AG08395 (cell line): ENCODE measurements around the gene SMAD6.

Source experiments
- DNase-seq: peaks from one replicate; pipeline ENCODE4 v3.0.0; 2012; ENCODE audit warnings: mixed read lengths, low spot score

SMAD6 gene

DNA sequence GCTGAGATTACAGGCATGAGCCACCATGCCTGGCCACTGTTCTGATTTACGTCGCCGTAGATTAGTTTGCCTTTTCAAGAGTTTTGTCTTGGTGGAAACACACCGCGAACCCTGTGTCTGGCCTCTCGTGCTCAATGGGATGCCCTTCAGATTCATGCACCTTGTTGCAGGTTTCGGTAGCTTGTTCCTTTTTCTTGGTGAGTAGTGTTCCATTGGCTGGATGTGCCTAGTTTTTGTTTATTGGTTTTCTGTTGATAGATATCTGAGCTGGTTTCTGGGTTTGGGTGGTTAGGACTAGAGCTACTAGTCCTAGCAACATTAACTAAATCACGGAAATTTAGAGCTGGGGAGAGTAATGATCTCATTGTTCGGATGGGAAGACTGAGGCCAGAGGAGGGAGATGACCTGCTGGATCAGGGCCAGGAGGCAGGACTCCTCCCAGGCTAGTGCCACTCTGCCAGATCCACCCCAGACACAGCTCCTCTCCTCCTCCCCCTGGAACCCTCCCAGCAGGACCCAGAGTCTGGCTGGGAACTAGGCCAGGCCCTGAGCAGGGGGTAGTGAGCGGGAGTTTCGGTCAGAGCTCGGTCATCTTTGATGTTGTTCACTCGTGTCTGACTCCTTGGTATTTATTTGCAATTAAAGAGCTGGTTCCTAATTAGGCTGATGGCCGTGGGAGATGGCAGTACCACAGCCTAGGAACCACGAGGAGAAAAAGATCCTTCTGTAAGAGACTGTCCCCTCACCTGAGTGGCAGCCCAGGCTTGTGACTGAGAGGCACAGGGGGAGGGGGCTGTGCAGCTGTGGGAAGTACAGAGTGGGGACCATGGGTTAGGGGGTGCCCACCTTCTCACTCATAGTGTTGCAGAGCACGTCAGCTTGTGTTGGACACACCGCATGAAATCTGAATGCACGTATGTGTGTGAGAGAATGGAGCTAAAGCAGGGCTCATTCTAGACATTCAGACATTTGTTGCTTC is 73.4 kb downstream of the SMAD6 start:
- DNase-seq = peak; percentile 46

DNA sequence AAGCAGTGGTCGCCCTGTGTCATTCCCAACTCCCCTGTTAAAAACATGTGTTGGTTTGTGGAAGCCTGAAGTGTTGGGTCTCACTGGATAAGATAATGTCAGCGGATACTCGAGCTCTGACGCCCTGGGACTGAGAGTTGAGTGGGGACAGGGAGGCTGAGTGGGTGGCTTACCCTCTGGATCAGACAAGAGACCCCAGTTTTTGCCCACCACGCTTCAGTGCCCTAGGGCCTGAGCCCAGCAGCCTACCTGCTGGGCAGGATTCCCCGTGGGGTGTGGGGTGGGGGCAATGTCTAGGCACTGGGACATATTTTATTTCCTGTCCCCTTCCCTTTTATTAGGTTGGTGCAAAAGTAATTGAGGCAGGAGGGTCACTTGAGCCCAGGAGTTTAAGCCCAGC is 75.0 kb downstream of the SMAD6 start:
- DNase-seq = no peak

DNA sequence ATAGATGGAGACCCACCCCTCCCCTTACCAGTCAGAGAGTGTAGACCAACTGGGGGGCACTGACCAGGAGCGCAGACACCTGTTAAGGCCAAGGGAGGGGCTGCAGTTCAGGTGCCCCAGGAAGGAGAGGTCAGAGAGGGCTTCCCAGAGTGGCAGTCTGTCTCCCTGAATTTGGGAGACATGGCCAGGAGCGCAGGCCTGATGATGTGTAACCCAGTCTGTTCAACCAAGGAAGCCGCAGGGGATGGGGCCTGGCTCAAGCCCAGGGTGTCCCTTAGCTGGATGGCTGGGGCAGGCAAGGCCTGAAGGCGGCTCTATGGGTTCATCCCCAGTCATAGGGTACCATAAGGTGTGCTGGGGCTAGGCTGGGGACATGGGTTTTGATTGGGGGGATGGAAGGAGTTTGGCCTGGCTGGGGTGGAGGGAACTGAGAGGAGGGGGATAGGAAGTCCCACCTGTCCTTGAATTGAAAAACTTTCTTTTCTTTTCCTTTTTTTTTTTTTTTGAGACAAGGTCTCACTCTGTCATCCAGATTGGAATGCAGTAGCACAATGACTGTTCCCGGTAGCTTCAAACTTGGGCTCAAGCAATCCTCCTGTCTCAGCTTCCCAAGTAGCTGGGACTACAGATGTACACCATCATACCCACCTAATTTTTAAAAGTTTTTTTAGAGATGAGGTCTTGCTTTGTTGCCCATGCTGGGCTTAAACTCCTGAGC is 75.7 kb downstream of the SMAD6 start:
- DNase-seq = no peak

DNA sequence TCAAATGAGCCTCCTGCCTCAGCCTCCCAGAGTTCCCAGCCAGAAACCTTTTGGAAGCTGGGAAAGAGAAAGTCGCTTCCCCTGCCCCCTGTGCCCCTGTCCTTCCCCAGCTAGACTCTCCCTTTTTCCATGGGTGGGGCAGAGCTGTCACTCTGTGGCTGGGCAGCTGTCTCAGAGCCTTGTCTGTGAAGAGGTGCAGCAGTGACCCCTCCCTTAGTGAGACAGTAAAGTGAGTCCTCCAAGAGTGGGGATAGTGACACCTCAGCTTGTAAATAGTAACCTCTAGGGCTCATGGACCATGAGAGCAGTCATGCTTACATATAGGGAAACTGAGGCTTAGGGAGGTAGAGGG is 76.3 kb downstream of the SMAD6 start:
- DNase-seq = no peak

- no peak for DNase-seq
These were observed 76.7 kb downstream of the SMAD6 start for GRCh38 chr15:66778716-66779115.

DNA sequence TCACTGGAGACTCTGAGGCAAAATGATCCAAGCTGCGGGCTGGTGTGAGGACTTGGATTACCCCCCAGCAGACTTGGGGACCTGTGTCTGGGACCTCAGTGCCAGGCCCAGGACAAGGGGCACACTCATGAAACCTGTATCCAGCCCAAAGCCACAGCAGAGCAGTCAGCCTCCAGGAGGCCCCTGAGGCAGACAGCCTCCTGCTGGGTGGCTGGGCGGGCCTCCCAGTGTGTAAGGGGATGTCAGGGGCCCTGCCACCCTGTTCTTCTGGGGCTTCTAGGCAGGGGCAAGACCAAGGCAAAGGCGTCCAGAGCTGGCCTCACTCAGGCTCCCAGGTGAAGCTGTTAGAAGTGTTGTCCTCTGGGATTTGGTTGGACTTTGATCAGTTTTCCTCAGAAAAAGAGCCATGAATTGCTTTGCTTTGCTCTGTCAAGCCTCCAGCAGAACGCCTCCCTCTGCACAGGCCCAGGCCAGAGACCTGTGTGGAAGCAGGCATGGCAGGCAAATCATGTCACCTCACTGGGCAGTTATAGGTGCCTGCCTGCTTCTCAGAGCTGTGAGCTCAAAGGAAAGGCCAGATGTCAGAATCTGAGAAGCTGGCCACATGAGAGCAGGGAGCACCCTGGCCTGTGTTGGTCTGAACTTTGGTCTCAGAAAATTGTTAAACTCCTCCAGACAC is 77.4 kb downstream of the SMAD6 start:
- no peak for DNase-seq

- DNase-seq = peak; percentile 91
These were observed 78.3 kb downstream of the SMAD6 start for GRCh38 chr15:66780172-66780972.

DNA sequence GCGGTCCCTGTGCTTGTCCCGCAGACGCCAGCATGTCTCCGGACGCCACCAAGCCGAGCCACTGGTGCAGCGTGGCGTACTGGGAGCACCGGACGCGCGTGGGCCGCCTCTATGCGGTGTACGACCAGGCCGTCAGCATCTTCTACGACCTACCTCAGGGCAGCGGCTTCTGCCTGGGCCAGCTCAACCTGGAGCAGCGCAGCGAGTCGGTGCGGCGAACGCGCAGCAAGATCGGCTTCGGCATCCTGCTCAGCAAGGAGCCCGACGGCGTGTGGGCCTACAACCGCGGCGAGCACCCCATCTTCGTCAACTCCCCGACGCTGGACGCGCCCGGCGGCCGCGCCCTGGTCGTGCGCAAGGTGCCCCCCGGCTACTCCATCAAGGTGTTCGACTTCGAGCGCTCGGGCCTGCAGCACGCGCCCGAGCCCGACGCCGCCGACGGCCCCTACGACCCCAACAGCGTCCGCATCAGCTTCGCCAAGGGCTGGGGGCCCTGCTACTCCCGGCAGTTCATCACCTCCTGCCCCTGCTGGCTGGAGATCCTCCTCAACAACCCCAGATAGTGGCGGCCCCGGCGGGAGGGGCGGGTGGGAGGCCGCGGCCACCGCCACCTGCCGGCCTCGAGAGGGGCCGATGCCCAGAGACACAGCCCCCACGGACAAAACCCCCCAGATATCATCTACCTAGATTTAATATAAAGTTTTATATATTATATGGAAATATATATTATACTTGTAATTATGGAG is 79.1 kb downstream of the SMAD6 start:
- DNase-seq = no peak

DNA sequence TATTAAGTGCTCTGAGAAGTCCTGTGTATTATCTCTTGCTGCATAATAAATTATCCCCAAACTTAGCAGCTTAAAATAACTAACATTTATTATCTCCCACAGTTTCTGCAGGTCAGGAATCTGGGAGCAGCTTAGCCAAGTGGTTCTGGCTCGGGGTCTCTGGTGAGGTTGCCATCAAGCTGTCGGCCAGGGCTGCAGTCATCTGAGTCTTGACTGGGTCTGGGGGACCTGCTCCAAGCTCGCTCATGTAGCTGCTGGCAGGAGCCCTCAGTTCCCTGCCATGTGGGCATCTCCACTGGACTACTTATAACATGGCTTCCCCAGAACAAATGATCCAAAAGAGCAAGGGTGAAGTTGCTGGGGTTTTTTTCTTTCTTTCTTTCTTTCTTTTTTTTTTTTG is 80.7 kb downstream of the SMAD6 start:
- DNase-seq = no peak

- DNase-seq = no peak
These were observed 81.3 kb downstream of the SMAD6 start for GRCh38 chr15:66783314-66783713.

DNA sequence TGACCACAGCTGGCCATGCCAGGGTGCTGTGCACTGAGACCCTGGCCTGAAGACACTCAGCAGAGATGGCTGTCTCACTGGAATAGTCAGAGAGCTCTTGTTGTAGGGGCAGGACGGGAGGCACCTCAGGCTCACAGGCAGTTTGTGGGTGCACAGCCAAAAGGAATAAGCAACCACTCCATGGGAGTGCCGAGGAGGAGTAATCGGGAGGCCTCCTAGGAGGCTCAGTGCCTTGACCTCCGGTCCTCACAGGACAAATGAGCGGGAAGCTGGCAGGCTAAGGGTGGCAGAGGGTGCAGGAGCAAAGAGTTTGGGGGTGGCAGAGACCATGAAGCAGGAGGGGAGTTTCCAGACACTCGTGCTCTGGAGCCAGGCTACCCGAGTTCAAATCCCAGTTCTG is 81.7 kb downstream of the SMAD6 start:
- DNase-seq = no peak

DNA sequence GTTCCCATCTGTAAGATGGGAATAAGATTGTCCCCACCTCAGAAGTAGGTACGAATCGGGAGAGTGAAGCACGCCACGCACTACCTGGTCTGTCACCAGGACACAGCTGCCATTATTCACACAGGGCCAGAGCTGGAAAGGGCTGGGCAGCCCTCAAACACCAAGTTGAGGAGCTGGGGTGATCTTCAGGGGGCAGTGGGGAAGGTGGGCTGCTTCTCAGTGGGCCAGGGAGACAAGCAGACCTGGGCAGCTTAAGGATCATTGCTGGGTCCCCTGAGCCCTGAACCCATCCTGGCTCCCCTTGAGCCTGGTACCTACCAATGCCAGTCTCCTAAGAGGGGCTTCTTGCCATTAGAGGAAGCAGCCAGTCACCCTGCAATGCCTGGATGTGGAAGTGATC is 82.1 kb downstream of the SMAD6 start:
- no peak for DNase-seq

GRCh38 chr15:66785637-66786036 is 83.6 kb downstream of the SMAD6 start:
- DNase-seq = peak; percentile 47

DNA sequence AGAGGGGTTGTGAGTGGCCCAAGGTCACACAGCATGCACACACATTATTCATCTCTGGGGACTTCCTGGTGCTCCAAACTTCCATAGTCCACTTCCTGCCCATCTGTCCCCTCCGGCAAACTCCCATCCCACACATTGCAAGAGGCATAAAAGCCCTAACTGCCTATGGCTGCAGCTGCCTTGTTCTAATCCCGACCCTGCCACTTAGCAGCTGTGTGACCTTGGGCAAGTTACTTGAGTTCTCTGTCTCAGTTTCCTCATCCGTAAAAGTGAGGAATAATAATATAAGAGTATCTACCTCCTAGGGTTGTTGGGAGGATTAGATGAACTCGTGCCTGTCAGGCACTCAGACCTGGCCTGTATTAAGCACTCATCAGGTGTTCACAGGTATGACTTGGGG is 84.2 kb downstream of the SMAD6 start:
- DNase-seq = no peak

DNA sequence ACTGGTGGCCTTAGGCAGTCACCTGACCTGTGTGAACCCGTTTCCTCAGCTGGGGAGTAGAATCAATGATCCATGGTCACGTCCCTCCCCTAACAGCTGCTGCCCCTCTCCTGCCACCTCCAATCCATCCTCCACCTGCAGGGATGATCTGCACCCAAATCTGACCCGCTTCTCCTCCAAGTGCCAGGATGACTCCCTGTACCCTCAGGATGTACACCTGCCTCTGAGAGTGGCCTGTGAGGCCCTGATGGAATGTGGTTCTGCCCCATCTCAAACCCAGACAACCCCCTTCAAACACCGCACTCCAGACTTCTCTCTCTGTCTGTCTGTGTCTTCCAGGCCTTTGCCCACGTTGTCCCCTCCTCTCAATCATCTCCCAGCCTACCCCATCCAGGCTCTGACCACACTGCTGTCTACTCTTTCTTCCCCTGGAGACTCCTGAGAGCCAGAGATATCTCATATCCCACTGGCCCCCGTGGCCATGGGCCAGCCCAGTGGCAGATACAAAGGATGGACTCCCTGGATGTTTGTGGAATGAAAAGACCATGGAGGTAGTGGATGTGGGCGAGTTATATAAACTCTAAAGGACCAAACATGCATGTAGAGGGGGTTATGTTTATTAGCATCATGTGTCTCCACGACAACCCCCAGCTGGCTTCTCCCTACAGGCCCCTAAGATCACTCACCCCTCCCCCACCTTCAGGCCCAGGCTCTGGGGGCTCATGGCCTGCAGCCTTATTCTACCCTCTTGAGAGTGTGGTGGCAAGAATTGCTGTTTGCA is 84.9 kb downstream of the SMAD6 start:
- DNase-seq = no peak

DNA sequence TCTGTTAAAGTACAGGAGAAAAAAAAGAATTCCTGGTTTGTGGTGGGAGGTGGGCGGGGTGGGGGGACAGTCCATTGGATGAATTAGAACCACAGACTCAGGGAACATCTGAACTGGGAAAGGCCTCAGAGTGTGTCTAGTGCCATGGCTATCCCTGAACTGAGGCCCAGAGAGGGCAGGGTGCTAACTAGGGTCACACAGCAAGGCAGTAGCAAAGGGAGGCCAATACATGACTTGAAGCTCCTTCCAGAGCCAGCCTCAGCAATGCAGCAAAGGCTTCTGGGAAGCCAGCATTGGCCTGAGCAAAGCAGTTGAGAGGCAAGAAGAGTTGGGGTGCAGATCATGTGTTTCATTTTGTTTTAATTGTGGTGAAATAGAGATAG is 85.4 kb downstream of the SMAD6 start:
- DNase-seq = no peak

DNA sequence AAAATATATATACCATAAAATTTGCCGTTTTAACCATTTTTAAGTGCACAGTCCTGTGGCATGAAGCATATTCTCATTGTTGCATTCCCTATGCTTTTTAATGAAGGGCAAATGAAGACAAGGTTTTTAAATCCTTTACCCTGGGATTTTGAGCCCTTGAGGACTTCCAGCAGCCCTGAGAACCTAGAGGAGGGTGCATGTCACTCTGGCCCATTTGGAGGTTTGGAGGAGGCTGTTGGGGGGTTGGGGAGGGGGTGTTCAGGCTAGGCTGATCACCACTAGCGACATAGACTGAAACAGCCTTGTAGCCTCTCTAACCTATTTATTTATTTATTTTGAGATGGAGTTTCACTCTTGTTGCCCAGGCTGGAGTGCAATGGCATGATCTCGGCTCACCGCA is 86.0 kb downstream of the SMAD6 start:
- DNase-seq = no peak

DNA sequence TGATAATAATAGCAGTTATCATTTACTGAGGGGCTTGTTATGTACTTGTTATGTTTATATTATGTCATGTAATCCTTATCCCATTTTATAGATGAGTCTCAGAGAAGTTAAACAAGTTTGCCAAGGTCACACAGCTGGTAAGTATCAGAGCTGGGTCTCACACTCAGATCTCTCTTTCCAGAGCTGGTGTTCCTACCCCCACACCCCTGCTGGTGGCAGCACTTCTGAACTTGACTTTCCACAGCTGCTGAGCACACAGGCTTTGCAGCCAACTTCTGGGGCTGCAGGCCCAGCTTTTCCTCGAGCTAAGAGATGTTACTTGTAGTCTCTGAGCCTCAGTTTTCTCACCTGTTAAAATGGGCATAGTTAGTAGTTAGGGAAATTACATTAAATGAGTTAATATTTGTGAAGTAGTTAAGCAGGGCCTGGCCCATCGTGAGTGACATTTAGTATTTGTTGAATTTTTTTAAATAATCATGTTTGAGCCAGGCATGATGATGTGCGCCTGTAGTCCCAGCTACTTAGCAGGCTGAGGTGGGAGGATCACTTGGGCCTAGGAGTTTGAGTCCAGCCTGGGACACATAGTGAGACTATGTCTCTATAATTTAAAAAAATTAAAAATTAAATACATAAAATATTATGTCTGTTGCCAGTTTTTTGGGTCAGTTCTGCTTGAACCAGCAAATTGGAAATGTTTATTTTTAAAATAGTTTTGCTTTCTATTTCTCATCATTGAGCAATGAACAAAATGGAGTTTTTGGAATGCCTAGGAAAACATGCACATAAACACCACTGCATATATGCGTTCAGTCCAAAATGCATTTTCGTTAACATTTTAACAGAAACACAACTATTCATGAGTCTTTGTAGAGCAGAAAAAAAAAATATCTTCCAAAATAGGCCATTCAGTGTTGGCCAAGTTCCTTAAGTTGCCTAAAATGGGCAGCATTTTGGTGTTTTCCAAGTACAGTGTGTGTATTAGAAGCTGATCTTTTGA is 87.3 kb downstream of the SMAD6 start:
- DNase-seq = peak; percentile 80

GRCh38 chr15:66795851-66796250 is 93.8 kb downstream of the SMAD6 start:
- DNase-seq = no peak
